ENCODE measurements around the gene PRSS57.
A peak's percentile ranks its signal among the peaks of the same experiment; 100 is the strongest.

GRCh38 chr19:677201-677600, 18.1 kb downstream of the PRSS57 start:
- TF ChIP-seq ZNF423 (tag by site-specific recombination; IDR thresholded peaks at IDR 0.05) (no peak), PATZ1 (tag by site-specific recombination; IDR thresholded peaks at IDR 0.05) (peak; percentile 69)
